Heart right ventricle (tissue), 16 donors: ENCODE measurements around the gene IQUB. TPM values are rescaled to one million over a fixed set of nuclear protein-coding genes. Genes with fewer than 3 reads are reported as not detected.

ENCODE experiments used
- ATAC-seq, 8 donors: fragments of 200-7000 bp; cut with Tn5 transposase; one replicate each; pipeline ENCODE4 v1.9.1; 2020; ENCODE audit warnings: mild to moderate bottlenecking in 8 of 8, moderate library complexity in 8 of 8, moderate number of reproducible peaks in 1 of 8
- DNase-seq, 2 donors: peaks; one replicate each; pipeline ENCODE4 v3.0.0-alpha.2; 2020
- H3K27ac ChIP-seq, 10 donors: fragments of 200-600 bp; sonication (generic) in 2 of 10; one replicate each; pipeline versions ENCODE4 v1.5.0 to v1.8.0; 2020 to 2022; ENCODE audit warnings: mild to moderate bottlenecking in 3 of 10
- H3K27me3 ChIP-seq, 7 donors: fragments of 200-600 bp; one replicate each; pipeline ENCODE4 v1.8.0; 2021 to 2022; ENCODE audit warnings: mild to moderate bottlenecking in 2 of 7
- H3K36me3 ChIP-seq, 9 donors: fragments of 200-600 bp; sonication (generic) in 1 of 9; one replicate each; pipeline versions ENCODE4 v1.5.0 to v1.8.0; 2020 to 2022; ENCODE audit warnings: mild to moderate bottlenecking in 2 of 9
- H3K4me1 ChIP-seq, 9 donors: fragments of 200-600 bp; sonication (generic) in 1 of 9; one replicate each; pipeline versions ENCODE4 v1.5.0 to v1.8.0; 2020 to 2022; ENCODE audit warnings: mild to moderate bottlenecking in 4 of 9
- H3K4me3 ChIP-seq, 10 donors: fragments of 200-600 bp; sonication (generic) in 2 of 10; one replicate each; pipeline versions ENCODE4 v1.5.0 to v1.8.0; 2020 to 2022; ENCODE audit warnings: mild to moderate bottlenecking in 7 of 10, moderate library complexity in 2 of 10
- H3K9me3 ChIP-seq, 11 donors: fragments of 200-600 bp in 10 of 11; sonication (generic) in 2 of 11; one replicate each; pipeline versions ENCODE4 v1.5.0 to v1.8.0; 2013 to 2022; ENCODE audit warnings: mild to moderate bottlenecking in 2 of 11, control low read depth in 1 of 11, moderate library complexity in 1 of 11
- WGBS, 2 donors: extraction: QIAGEN DNeasy Blood & Tissue Kit; methylation state at CpG; one replicate each; pipeline ENCODE4 v1.1.7; 2013; ENCODE audit warnings: inconsistent platforms in 1 of 2; 5-methylcytosine and 5-hydroxymethylcytosine counted together
- intact Hi-C, 10 donors: fragments of 100-400 bp; cut with DNase I; formaldehyde crosslinking; loops; one replicate each; pipeline versions ENCODE4 v1.11.1 to v1.14.2; 2022
- polyA plus RNA-seq, 2 donors: library from polyadenylated mRNA; stranded (reverse); fragments of 200-250 nt; gene quantifications; one replicate each; pipeline ENCODE4 v1.2.3, GENCODE V29; 2013
- total RNA-seq, 10 donors: library from RNA; stranded (reverse); fragmentation: NEBNext Ultra II Directional in 3 of 10; extraction: Animal tissue kit (Norgen Biotek cat#: 25700) in 3 of 10; gene quantifications; one replicate each; pipeline versions ENCODE4 v1.2.1 to v1.2.4, GENCODE V29; 2021 to 2023
- TF ChIP-seq, protein P1 (sequence below), 9 donors: fragments of 200-600 bp; sonication (generic) in 2 of 9; IDR thresholded peaks; one replicate each; pipeline versions ENCODE4 v1.5.0 to v1.8.0; 2021 to 2022; ENCODE audit warnings: antibody characterized with exemption in 9 of 9, mild to moderate bottlenecking in 5 of 9, moderate library complexity in 1 of 9
- donor health status: Arrhythmogenic right ventricular cardiomyopathy.
- donor health status: ischemic (EF 13 %, LVEDD 7.1; RV severe dilation, severe dysfunction).
- donor health status: healthy with polysubstance abuse.
- donor health status: DM: no; HTN: yes; CAD: no.
- donor health status: DM: no; HTN: no; CAD: no.
- donor health status: ischemic (EF 25% LVEDD 6.9; RV normal size, moderate dysfunction).
- donor health status: ischemic (EF 25% LVEDD 5.7; RV mildly dilated, moderate dysfunction).
- donor health status: healthy.
- donor health status: DM: yes; HTN: yes; CAD: no.
- donor health status: Ischemic cardiomyopathy.
- donor health status: ischemic (EF 35%, LVEDD 5.7; RV mildly dilated, moderate dysfunction).
- donor health status: nonischemic (EF 11% LVEDD 7.7; RV severe dilation, severe dysfunction).
- donor health status: DM: yes; HTN: yes; CAD: no.
- donor health status: PGD.
- donor health status: ischemic (EF 29% LVEDD 5.4; RV normal size, mild dysfunction).
- donor health status: nonischemic (EF 23%, LVEDD 6.1; RV moderate dilation, normal function).

Gene IQUB
- total and polyA plus RNA-seq, 12 donors, result 0.13 to 0.83 (median 0.51) TPM

GRCh38 chr7:123455965-123456470 lies 78.4 kb downstream of the IQUB start:
- Histone ChIP-seq H3K27ac (no peak overlapping the region), H3K36me3 (no peaks in the 10 kb centered on the region), H3K9me3 (peaks cover 0 to 8% (median 0%) of the 10 kb centered on the region in 11 donors), H3K4me1 (no peaks in the 10 kb centered on the region), H3K4me3 (no peak overlapping the region), H3K27me3 (no peaks in the 10 kb centered on the region)
- intact Hi-C loops, result no loop called here
- ATAC-seq (no peak), DNase-seq (no peak)
- WGBS, 2 donors, result 70 to 80% methylated on average over 1 of the region's 1 CpG
- TF ChIP-seq, protein P1, sequence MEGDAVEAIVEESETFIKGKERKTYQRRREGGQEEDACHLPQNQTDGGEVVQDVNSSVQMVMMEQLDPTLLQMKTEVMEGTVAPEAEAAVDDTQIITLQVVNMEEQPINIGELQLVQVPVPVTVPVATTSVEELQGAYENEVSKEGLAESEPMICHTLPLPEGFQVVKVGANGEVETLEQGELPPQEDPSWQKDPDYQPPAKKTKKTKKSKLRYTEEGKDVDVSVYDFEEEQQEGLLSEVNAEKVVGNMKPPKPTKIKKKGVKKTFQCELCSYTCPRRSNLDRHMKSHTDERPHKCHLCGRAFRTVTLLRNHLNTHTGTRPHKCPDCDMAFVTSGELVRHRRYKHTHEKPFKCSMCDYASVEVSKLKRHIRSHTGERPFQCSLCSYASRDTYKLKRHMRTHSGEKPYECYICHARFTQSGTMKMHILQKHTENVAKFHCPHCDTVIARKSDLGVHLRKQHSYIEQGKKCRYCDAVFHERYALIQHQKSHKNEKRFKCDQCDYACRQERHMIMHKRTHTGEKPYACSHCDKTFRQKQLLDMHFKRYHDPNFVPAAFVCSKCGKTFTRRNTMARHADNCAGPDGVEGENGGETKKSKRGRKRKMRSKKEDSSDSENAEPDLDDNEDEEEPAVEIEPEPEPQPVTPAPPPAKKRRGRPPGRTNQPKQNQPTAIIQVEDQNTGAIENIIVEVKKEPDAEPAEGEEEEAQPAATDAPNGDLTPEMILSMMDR (IDR thresholded peaks at IDR 0.05), result no peak

DNA sequence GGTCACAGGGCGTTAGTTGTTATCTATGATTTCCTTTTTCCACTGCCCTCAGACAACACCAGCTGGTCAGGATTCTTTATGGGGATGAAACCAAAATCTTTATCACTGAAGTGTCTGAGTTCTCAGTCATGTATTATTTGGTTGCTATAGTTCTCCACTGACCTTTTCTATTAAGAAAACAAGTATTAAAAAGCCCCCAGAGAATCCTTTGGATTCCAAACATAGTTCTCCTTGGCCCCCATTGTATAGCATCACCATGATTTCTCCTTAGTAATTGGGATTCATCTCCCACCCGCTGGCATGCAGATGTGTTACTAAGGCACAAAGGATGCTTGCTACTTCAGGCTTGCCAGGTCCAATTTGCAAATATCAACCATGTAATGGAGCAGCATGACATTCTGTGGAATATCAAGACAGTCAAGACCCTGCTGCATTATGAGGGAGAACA lies 94.3 kb downstream of the IQUB start:
- no peaks in the 10 kb centered on the region for H3K4me1 ChIP-seq
- no peaks in the 10 kb centered on the region for H3K36me3 ChIP-seq
- intact Hi-C loops, result loop anchor here in 1 of 10 donors (2.0 kb wide), 1 partner anchor 27 kb away; no protein-coding TSS in a partner anchor
- no peak for ATAC-seq
- H3K27me3 ChIP-seq, result no peaks in the 10 kb centered on the region
- TF ChIP-seq, protein P1 (IDR thresholded peaks at IDR 0.05), result no peak
- no peak overlapping the region for H3K4me3 ChIP-seq
- no peak for DNase-seq
- peaks cover 0 to 5% (median 0%) of the 10 kb centered on the region in 11 donors for H3K9me3 ChIP-seq
- WGBS, 2 donors, result 34 to 35% methylated on average over 2 of the region's 2 CpGs
- no peak overlapping the region for H3K27ac ChIP-seq

GRCh38 chr7:123439191-123439590 lies 95.2 kb downstream of the IQUB start:
- no peak for ATAC-seq
- Histone ChIP-seq H3K27ac (no peak overlapping the region), H3K4me3 (no peak overlapping the region), H3K27me3 (no peaks in the 10 kb centered on the region), H3K36me3 (no peaks in the 10 kb centered on the region), H3K4me1 (no peaks in the 10 kb centered on the region), H3K9me3 (peaks cover 0 to 4% (median 0%) of the 10 kb centered on the region in 11 donors)
- no peak for DNase-seq
- TF ChIP-seq, protein P1 (IDR thresholded peaks at IDR 0.05), result no peak
- WGBS, 2 donors, result 47 to 56% methylated on average over 1 of the region's 1 CpG
- intact Hi-C loops, result no loop called here

DNA sequence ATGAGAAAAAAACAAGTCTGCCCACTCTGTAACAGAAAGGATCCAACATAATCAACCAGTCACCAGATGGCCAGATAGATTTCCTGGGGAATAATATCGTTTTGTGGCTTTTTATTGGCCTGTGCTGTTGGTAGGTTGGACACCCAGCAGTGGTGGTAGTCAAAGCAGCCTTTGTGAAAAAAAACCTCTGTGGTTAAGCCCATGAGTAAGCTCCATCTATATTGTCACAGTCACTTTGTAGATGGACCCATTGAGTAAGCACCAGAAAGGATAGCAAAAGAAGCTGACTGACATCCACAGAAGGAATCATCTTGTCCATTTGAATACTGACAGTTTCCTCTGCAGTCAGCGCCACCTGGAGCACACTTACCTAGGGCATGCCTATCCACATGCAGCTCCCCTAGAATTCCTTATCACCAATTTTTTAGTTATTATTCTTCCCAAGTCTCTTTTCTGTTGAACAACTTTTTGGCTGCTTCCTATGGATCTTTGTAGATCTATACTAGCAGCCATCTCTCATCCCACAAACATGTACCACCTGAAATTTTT lies 96.9 kb downstream of the IQUB start:
- intact Hi-C loops, result no loop called here
- TF ChIP-seq, protein P1 (IDR thresholded peaks at IDR 0.05), result no peak

More for the DNA sequence above, 96.9 kb downstream of the IQUB start:
- ATAC-seq, result no peak
- Histone ChIP-seq H3K36me3 (no peaks in the 10 kb centered on the region), H3K27ac (no peak overlapping the region), H3K4me3 (no peak overlapping the region), H3K9me3 (no peaks in the 10 kb centered on the region), H3K4me1 (no peaks in the 10 kb centered on the region), H3K27me3 (no peaks in the 10 kb centered on the region)
- WGBS, 2 donors, result 76 to 79% methylated on average over 2 of the region's 2 CpGs
- no peak for DNase-seq
